Heart right ventricle (tissue), 16 donors: Measurements from ENCODE around the gene CSHL1. TPM values are rescaled to one million over a fixed set of nuclear protein-coding genes. Genes with fewer than 3 reads are reported as not detected.

ENCODE experiments used
- ATAC-seq, 8 donors: fragments of 200-7000 bp; cut with Tn5 transposase; one replicate each; pipeline ENCODE4 v1.9.1; 2020; ENCODE audit warnings: mild to moderate bottlenecking in 8 of 8, moderate library complexity in 8 of 8, moderate number of reproducible peaks in 1 of 8
- DNase-seq, 2 donors: peaks; one replicate each; pipeline ENCODE4 v3.0.0-alpha.2; 2020
- H3K27ac ChIP-seq, 10 donors: fragments of 200-600 bp; sonication (generic) in 2 of 10; one replicate each; pipeline versions ENCODE4 v1.5.0 to v1.8.0; 2020 to 2022; ENCODE audit warnings: mild to moderate bottlenecking in 3 of 10
- H3K27me3 ChIP-seq, 7 donors: fragments of 200-600 bp; one replicate each; pipeline ENCODE4 v1.8.0; 2021 to 2022; ENCODE audit warnings: mild to moderate bottlenecking in 2 of 7
- H3K36me3 ChIP-seq, 9 donors: fragments of 200-600 bp; sonication (generic) in 1 of 9; one replicate each; pipeline versions ENCODE4 v1.5.0 to v1.8.0; 2020 to 2022; ENCODE audit warnings: mild to moderate bottlenecking in 2 of 9
- H3K4me1 ChIP-seq, 9 donors: fragments of 200-600 bp; sonication (generic) in 1 of 9; one replicate each; pipeline versions ENCODE4 v1.5.0 to v1.8.0; 2020 to 2022; ENCODE audit warnings: mild to moderate bottlenecking in 4 of 9
- H3K4me3 ChIP-seq, 10 donors: fragments of 200-600 bp; sonication (generic) in 2 of 10; one replicate each; pipeline versions ENCODE4 v1.5.0 to v1.8.0; 2020 to 2022; ENCODE audit warnings: mild to moderate bottlenecking in 7 of 10, moderate library complexity in 2 of 10
- H3K9me3 ChIP-seq, 11 donors: fragments of 200-600 bp in 10 of 11; sonication (generic) in 2 of 11; one replicate each; pipeline versions ENCODE4 v1.5.0 to v1.8.0; 2013 to 2022; ENCODE audit warnings: mild to moderate bottlenecking in 2 of 11, control low read depth in 1 of 11, moderate library complexity in 1 of 11
- WGBS, 2 donors: extraction: QIAGEN DNeasy Blood & Tissue Kit; methylation state at CpG; one replicate each; pipeline ENCODE4 v1.1.7; 2013; ENCODE audit warnings: inconsistent platforms in 1 of 2; 5-methylcytosine and 5-hydroxymethylcytosine counted together
- intact Hi-C, 10 donors: fragments of 100-400 bp; cut with DNase I; formaldehyde crosslinking; loops; one replicate each; pipeline versions ENCODE4 v1.11.1 to v1.14.2; 2022
- polyA plus RNA-seq, 2 donors: library from polyadenylated mRNA; stranded (reverse); fragments of 200-250 nt; gene quantifications; one replicate each; pipeline ENCODE4 v1.2.3, GENCODE V29; 2013
- total RNA-seq, 10 donors: library from RNA; stranded (reverse); fragmentation: NEBNext Ultra II Directional in 3 of 10; extraction: Animal tissue kit (Norgen Biotek cat#: 25700) in 3 of 10; gene quantifications; one replicate each; pipeline versions ENCODE4 v1.2.1 to v1.2.4, GENCODE V29; 2021 to 2023
- TF ChIP-seq, protein P1 (sequence below), 9 donors: fragments of 200-600 bp; sonication (generic) in 2 of 9; IDR thresholded peaks; one replicate each; pipeline versions ENCODE4 v1.5.0 to v1.8.0; 2021 to 2022; ENCODE audit warnings: antibody characterized with exemption in 9 of 9, mild to moderate bottlenecking in 5 of 9, moderate library complexity in 1 of 9
- donor health status: Arrhythmogenic right ventricular cardiomyopathy.
- donor health status: ischemic (EF 13 %, LVEDD 7.1; RV severe dilation, severe dysfunction).
- donor health status: healthy with polysubstance abuse.
- donor health status: DM: no; HTN: yes; CAD: no.
- donor health status: DM: no; HTN: no; CAD: no.
- donor health status: ischemic (EF 25% LVEDD 6.9; RV normal size, moderate dysfunction).
- donor health status: ischemic (EF 25% LVEDD 5.7; RV mildly dilated, moderate dysfunction).
- donor health status: healthy.
- donor health status: DM: yes; HTN: yes; CAD: no.
- donor health status: Ischemic cardiomyopathy.
- donor health status: ischemic (EF 35%, LVEDD 5.7; RV mildly dilated, moderate dysfunction).
- donor health status: nonischemic (EF 11% LVEDD 7.7; RV severe dilation, severe dysfunction).
- donor health status: DM: yes; HTN: yes; CAD: no.
- donor health status: PGD.
- donor health status: ischemic (EF 29% LVEDD 5.4; RV normal size, mild dysfunction).
- donor health status: nonischemic (EF 23%, LVEDD 6.1; RV moderate dilation, normal function).

The CSHL1 gene
- total and polyA plus RNA-seq, 12 donors = not detected

GRCh38 chr17:63940584-63940983 is 29.5 kb upstream of the CSHL1 start:
- intact Hi-C loops = no loop called here
- ATAC-seq (no peak), DNase-seq (no peak)
- WGBS, 2 donors = 93 to 96% methylated on average over 14 of the region's 14 CpGs
- no peak overlapping the region for H3K27ac ChIP-seq
- H3K4me1 ChIP-seq = peaks cover 0 to 5% (median 0%) of the 10 kb centered on the region in 9 donors
- H3K4me3 ChIP-seq = no peak overlapping the region
- no peaks in the 10 kb centered on the region for H3K36me3 ChIP-seq
- H3K9me3 ChIP-seq = no peaks in the 10 kb centered on the region
- TF ChIP-seq, protein P1, sequence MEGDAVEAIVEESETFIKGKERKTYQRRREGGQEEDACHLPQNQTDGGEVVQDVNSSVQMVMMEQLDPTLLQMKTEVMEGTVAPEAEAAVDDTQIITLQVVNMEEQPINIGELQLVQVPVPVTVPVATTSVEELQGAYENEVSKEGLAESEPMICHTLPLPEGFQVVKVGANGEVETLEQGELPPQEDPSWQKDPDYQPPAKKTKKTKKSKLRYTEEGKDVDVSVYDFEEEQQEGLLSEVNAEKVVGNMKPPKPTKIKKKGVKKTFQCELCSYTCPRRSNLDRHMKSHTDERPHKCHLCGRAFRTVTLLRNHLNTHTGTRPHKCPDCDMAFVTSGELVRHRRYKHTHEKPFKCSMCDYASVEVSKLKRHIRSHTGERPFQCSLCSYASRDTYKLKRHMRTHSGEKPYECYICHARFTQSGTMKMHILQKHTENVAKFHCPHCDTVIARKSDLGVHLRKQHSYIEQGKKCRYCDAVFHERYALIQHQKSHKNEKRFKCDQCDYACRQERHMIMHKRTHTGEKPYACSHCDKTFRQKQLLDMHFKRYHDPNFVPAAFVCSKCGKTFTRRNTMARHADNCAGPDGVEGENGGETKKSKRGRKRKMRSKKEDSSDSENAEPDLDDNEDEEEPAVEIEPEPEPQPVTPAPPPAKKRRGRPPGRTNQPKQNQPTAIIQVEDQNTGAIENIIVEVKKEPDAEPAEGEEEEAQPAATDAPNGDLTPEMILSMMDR (IDR thresholded peaks at IDR 0.05) = no peak
- no peaks in the 10 kb centered on the region for H3K27me3 ChIP-seq

DNA sequence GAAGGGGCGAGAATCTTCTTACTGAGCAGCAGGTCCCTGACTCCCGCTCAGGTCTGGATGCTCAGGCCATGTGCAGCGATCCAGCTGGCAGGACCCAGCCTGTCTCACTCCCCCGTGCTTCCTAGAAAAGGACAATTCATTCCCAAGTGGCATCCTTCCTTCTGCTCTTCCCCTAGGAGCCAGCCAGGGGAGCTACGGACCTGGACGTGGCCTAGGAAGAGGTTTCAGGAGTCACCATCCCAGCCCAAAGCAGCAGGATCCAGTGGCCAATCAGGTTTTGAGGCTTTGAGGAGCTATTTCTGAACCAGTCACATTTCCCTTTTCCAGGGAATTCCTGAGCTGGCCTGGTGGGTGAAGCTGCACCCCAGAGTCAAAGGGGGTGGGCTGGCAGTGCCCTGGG is 28.8 kb upstream of the CSHL1 start:
- intact Hi-C loops = no loop called here
- DNase-seq = no peak
- TF ChIP-seq, protein P1 (IDR thresholded peaks at IDR 0.05) = no peak
- no peak for ATAC-seq
- no peaks in the 10 kb centered on the region for H3K9me3 ChIP-seq
- no peaks in the 10 kb centered on the region for H3K27me3 ChIP-seq
- 63 to 65% methylated on average over 6 of the region's 6 CpGs for WGBS, 2 donors
- H3K27ac ChIP-seq = no peak overlapping the region
- no peaks in the 10 kb centered on the region for H3K36me3 ChIP-seq
- no peak overlapping the region for H3K4me3 ChIP-seq
- peaks cover 0 to 5% (median 0%) of the 10 kb centered on the region in 9 donors for H3K4me1 ChIP-seq

GRCh38 chr17:63939401-63939800 is 28.3 kb upstream of the CSHL1 start:
- TF ChIP-seq, protein P1 (IDR thresholded peaks at IDR 0.05) = no peak
- Histone ChIP-seq H3K9me3 (no peaks in the 10 kb centered on the region), H3K4me1 (peaks cover 0 to 5% (median 0%) of the 10 kb centered on the region in 9 donors), H3K4me3 (no peak overlapping the region), H3K27me3 (no peaks in the 10 kb centered on the region), H3K36me3 (no peaks in the 10 kb centered on the region), H3K27ac (no peak overlapping the region)
- DNase-seq (no peak), ATAC-seq (no peak)
- intact Hi-C loops = no loop called here
- 93% methylated on average over 9 of the region's 9 CpGs for WGBS, 2 donors

- WGBS, 2 donors = 87 to 88% methylated on average over 4 of the region's 4 CpGs
- no peaks in the 10 kb centered on the region for H3K9me3 ChIP-seq
- ATAC-seq = no peak
Observed at GRCh38 chr17:63937920-63938319, 26.9 kb upstream of the CSHL1 start.

More at GRCh38 chr17:63937920-63938319, 26.9 kb upstream of the CSHL1 start:
- peaks cover 0 to 2% (median 0%) of the 10 kb centered on the region in 7 donors for H3K27me3 ChIP-seq
- intact Hi-C loops = no loop called here
- peaks cover 0 to 5% (median 0%) of the 10 kb centered on the region in 9 donors for H3K4me1 ChIP-seq
- no peak overlapping the region for H3K27ac ChIP-seq
- TF ChIP-seq, protein P1 (IDR thresholded peaks at IDR 0.05) = no peak
- no peaks in the 10 kb centered on the region for H3K36me3 ChIP-seq
- H3K4me3 ChIP-seq = no peak overlapping the region
- DNase-seq = no peak
